HCEC 1CT (cell line): Measurements from ENCODE around the gene PXDN.
A peak's percentile ranks its signal among the peaks of the same experiment; 100 is the strongest.
"Not testable (repeated sequence)": the region's sequence is repeated elsewhere in the genome, so short reads cannot be mapped to it uniquely, and the experiment has no call there.

ENCODE experiments used
- DNase-seq: peaks from one replicate; pipeline ENCODE4 v3.0.0-alpha.2; 2017

The PXDN gene

DNA sequence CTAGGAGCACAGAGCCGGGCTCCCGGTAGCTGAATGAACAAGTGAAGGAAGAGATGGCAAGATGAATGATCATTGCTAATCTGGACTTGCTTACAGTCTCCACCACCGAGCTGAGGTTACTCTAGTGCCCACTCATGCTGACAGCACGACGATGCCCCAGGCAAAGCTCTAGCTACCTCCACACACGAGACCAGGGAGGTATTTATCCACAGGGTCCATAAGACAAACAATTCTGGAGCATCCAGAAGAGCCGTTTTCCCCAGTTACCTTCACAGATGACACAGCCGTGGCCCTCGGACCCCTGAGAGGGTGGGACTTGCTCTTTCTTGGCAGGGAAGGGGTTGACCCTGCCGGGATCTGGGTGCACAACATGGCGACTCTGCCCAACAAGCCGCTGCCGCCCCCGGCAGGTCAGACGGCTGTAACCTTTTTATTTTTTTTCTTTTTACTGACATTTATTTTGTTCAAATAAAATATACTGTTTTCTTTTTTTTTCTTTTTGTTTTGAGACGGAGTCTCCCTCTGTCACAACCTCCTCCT, 120.3 kb downstream of the PXDN start:
- DNase-seq: no peak

DNA sequence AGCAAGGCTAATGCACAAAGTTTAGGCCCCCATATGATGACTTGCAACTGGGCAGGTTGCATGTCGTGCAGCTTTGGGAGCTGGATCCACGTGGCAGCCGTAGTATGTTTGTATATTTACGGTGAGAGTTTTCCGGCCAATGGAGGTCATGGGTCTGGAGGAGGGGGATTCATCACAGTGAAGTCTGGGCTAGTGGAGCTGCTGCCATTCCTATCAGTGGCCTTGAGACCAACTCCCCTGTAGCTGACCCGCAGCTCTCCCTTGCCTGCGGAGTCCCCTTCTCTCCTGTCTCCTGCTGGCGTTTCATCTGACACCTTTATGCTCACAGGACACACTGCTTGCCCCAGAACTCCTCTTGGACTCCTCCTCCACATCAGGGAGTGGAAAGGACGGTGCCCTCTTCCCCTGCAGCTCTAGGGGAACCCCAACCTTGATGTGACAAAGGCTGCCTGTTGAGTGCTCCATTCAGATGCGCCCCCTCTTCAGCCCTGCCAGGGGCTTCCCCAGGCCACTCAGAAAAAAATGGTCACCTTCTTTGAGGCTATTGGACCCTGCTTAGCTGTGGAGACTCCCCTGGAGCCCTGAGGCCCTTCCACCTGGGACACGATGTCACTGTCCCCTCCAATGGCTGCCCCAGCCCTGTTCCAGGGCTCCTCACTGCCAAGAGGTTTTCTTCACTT, 121.7 kb downstream of the PXDN start:
- no peak for DNase-seq

DNA sequence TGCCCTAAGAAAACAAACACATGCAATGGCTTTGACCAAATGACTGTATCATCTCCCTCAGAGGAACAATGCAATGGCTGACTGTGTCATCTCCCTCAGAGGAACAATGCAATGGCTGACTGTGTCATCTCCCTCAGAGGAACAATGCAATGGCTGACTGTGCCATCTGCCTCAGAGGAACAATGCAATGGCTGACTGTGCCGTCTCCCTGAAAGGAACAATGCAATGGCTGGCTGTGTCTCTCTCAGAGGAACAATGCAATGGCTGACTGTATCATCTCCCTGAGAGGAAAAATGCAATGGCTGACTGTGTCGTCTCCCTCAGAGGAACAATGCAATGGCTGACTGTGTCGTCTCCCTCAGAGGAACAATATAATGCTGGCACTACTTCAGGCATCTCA, 122.3 kb downstream of the PXDN start:
- not testable (repeated sequence) for DNase-seq

DNA sequence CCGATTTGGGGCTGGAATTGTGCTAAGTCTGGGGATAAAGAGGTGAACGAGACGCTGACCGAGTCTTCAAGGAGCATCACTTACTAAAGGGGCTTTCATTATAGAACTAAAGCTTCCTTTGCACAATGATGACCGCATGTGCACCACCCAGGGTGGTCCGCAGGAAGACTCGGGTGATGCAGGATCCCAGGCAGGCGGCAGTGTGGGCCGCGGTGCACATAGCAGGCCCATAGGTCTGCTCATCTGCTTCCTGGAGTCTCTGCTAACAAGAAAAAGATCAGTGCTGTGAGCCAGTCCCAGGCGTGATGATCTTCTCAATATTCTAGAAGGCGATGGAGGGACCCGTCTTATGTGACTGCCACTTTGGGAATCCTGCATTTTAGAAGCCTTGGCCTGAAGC, 122.8 kb downstream of the PXDN start:
- DNase-seq: no peak

DNA sequence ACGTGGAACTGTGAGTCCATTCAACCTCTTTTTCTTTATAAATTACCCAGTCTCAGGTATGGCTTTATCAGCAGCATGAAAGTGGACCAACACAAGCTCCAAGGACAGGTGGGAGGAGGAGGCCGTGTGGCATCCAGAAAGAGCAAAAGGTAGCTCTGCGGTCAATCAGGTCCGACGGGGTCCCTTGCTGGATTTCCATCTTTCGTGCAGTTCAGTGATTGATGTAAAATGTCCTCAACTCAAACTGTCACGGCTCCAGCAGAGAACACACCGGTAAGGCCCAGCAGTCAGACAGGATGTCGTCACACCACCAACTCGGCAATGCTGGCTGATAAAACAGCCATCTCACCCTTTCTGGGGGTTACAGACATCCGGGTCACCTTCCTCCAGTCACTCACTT, 123.3 kb downstream of the PXDN start:
- DNase-seq: no peak

DNA sequence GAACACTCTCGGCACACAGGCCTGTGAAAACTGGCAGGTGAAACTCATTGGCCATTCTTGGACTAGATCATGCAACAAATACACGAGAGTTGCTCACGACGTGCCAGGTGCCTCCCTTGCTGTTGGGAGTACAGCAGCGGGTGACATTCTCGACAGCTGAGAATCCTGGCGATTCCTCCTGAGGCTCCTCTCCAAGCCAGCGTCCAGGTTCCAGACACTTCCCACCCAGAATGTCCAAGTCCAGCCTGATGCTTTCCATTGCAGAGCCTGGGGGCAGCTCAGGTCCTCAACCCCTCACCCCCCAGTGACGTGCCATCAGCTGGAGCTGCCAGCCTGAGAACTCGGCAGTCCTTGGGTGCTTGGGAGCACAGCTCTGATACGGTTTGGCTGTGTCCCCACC, 124.2 kb downstream of the PXDN start:
- no peak for DNase-seq

DNA sequence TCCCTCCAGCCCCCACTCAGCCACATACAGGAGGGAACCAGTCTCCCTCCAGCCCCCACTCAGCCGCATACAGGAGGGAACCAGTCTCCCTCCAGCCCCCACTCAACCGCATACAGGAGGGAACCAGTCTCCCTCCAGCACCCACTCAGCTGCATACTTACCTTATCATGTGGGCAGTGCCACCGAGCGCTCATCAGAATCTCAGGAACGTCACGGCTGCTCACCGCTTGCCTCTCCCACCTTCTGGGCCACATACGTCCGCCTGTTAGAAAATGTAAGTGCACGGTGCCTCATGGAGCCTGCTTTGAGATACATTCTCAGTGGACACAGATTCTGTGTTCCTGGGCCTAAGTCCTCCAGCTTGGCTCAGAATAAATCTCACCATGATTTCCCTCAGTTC, 124.8 kb downstream of the PXDN start:
- no peak for DNase-seq

DNA sequence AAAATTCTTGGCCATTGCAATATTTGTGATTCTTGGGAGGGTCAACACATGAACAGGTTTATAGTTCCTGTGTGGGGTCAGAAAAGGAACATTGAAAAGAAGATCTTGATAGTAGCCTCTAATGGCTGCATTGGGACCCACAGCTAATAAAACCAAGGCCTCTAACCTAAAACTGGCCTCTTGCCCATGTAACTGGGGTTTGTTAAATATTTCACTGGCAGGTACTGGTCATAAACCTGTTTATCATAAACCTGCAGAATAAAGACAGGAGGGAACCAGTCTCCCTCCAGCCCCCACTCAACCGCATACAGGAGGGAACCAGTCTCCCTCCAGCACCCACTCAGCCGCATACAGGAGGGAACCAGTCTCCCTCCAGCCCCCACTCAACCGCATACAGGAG, 125.3 kb downstream of the PXDN start:
- no peak for DNase-seq

DNA sequence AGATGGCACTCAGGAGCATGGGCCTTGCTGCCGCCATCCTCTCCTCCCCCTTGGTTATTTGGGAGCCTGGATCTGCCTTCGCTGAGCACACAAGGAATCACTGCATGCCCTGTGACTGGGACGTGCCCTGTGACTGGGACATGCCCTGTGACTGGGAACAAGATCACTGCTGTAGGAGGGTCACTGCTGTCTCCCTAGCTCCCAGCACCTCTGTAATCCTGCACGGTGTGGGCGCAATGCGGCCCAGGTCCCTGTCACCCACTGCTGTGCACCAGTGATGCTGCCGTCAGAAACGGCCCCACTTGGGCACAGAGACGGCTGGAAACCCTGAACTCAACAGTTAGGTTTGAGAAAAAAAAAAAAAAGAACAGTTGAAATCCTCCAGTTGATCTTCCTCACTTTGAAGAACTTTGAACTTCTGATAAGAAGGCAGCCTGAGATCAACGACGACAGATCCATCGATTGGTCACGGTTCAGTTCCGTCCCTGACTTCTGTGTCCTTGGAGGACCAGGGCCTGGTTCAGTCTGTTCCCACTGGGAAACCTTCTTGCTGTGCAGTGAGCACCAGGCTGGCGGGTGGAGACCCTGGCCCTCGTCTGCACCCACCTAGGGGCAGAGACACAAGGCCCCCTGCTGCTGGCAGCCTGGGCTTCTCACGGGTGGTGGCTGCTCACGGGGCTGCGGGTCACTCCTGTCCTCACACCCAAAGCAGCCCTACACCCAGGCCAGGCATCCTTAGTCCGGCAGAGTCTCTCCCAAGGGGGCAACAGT, 125.9 kb downstream of the PXDN start:
- no peak for DNase-seq

DNA sequence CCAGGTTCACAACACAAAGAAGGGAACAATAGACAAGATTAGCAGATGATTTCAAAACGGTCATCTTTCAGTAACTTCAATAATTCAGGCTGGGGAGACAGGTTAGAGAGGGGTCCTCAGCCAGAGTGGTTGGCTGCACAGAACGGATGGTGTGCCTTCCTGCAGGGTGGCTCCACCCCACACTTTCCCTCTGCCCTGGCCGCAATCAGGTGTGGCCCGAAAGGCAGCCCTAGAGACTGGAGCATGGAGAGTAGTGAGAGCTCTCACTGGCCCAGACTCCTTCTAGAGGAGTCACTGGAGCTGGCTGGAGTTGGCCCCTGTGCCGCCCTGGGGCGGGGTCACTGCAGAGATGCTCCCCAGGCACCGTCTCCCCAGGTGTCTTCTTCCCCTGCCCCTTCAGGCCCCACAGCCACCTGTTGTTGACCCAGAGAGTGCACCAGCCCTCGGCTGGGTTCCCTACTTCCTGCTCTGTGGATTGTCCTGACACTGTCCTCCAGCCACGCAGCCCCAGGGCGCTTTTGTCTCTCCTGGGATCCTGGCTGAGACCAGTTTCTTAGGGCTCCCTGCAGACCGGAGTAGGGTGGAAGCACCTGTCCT, 126.8 kb downstream of the PXDN start:
- DNase-seq: no peak

DNA sequence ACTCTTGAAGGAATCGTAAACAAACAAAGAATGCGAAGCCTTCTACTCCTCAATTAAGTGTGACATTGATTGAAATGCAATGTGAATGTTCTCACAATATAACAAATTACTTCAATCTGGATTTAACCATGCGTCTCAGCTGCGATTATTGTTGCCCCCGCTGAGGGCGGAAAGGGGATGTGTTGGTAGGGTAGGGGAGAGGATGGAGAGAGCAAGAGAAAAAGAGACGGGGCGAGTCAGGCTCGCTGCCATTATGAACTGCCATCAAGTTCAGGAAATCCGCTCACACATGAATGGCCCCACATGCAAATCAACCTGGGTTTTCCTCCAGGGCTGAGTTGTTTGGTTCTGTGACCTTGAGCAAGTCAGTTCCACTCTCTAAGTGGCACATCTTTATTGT, 129.8 kb downstream of the PXDN start:
- no peak for DNase-seq

DNA sequence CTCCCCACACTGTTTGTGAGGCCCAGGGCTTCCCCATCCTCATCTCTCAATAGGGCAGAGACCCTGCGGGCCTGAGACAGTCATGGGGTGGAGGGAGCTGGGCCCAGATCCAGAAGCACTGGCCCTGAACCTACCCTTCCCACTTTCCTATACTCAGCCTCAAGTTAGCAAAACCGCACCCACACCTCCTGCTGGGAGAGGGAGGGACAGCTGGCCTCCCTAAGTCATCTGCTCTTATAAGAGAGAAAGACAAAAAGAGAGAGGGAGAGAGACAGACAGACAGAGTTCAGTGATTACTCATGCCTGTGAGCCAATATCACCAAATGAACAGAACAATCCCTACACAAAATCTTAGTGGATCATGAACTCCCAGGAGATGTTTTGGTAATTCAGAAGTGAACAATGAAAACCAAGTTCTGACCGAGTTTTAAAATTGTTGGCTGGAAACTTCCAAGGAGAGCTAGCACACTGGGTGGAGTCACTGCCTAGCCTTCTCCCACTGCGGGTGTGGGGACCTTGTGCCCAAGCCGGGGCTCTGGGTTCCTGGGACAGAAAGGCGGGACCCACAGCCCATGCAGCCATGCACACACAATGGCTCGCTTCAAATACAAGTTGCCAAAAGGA, 130.5 kb downstream of the PXDN start:
- peak; percentile 17 for DNase-seq

DNA sequence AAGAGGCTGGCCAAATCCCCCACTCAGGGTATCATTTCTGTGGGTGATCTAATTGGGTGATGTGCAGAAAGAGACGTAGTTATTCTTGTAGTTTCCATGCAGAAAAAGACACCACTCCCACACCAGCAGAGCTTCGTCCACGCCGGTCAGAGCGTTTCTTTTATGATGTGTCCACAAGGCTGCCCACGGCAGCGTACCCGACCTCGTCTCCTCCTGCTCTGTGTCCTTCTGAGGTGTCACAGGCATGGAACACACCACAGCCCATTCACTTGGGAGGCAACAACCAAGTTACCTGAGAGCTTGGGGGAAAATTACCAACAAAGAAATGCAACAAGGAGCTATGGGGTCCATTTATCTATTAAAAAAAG, 131.3 kb downstream of the PXDN start:
- no peak for DNase-seq

DNA sequence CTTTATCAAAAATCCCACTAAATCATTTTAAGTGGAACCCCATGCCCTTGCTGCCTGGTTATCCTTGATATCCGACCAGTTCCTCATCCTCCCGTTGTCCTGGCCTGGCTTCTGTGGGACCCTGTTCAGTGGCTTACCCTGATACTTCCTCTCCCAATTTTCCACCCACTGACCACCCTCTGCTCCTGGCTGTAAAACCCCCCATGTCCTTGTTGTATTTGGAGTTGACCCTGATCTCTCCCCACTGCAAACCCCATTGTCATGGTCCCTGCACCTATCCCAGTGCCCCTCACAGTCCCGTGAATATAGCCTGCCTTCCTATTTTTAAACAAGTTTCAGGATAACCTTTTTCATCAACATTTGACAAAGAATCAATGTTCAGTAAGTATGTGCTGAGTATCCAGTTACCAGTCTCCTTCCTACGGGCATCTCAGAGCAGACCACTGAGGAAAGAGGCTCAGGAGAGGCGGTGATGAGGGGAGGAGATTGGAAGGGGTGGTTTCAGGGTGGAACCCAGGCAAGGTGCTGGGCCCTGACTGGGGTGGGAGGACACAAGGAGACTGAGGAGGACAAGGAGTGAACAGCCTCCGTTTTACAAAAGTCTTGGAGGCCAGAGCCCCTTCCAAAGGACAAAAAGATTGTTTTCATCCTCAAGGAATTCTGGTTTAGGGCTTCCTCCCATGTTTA, 131.8 kb downstream of the PXDN start:
- no peak for DNase-seq

DNA sequence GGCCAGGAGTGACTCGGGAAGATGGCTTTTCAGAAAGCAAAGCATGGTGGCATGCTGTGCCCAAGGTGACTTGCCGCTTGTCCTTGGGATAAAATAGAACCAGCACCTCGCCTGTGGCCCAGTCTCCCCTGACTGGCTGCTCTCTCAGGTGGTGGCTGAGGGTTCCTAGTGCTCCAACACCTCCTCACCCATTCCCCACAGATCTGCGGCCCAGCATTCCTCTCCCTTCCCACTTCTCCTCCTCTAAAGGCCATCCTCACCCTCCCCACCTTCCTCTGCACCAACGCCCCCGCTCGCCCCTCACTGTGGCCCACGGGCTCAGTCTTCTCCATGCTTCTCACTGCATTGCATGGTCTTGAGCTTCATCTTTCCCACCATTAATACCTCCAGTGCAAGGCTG, 132.4 kb downstream of the PXDN start:
- DNase-seq: no peak

DNA sequence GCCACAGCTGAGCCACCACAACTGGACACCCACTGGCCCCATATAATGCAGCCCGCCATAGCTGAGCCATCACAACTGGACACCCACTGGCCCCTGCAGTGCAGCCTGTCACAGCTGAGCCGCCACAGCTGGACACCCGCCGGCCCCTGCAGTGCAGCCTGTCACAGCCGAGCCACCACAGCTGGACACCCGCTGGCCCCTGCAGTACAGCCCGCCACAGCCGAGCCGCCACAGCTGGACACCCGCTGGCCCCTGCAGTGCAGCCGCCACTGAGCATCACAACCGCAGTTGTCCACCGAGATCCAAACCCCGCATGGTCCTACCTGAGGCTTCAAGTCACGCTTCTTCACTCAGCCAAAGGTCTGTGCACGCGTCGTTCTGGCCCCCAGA, 134.2 kb downstream of the PXDN start:
- no peak for DNase-seq

DNA sequence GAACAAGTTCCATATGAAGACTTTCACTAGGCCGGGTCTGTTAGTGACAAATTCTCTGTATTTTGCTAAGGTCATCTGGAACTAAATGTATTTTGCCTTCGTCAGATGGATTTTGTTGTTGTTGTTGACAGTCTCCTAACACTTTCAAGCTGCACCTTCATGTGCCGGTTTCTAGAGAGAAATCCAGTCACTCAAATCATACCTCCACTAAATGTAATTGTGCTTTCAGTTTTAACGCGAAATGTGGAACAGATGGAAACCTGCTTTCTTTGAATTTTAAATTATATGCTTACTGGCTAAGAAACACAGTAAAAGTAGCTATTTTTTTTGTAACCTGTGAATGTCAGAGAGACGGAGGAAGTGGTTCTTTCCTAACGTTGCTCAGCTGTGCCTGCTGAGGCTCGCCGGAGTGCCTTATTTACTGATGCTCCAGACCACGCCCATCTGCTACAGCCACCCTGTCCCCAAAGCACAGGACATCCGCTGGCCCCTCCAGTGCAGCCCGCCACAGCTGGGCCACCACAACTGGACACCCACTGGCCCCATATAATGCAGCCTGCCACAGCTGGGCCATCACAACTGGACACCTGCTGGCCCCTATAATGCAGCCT, 134.7 kb downstream of the PXDN start:
- DNase-seq: no peak

DNA sequence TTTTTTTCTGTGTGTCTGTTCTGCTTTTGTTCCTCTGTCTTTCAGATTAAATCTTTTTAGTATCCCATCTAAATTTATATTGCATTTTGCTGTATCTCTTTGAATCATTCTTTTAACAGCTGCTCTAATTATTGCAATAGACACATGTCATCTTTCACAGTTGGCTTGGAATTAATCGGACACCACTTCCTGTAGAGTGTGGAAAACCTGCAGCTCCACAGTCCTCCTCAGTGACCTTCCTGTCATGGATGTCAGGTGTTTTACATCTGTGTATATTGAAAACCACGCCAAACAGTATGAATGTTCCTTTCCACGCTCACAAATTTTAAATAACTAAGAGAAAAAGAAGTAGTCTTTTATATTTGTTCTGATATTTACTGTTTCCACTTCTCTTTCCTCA, 135.3 kb downstream of the PXDN start:
- DNase-seq: no peak

DNA sequence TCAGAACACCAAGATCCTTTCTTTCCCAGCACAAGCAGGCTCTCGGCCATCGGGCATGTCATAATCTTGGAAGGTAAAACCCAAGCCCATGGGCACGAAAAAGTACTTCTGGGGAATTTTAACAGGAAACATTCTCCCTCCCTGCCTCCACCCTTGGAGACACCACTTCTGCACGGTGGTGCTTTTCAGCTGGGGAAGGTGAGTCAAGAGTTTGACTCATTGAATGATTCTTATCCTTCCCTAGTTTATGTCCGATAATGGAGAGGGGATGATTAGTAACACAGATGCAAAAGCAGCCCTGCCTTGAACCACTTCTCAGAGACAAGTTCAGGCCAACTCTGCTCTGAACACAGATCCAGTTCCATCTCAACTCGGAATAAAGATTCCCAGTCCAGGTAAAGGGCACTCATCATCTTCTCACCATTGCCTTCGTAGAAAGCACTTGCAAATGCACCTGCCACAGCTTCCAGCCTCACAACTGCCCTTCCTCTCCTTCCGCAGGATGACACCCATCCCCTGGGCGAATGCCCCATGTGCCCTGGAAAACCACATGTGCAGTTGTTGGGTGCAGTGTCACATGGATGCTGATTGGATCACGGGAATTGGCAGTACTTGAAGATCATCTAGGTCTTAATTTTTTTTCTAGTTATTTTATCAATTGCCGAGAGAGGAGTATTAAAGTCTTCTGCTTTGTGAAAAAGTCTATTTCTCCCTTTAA, 136.2 kb downstream of the PXDN start:
- DNase-seq: peak; percentile 18

DNA sequence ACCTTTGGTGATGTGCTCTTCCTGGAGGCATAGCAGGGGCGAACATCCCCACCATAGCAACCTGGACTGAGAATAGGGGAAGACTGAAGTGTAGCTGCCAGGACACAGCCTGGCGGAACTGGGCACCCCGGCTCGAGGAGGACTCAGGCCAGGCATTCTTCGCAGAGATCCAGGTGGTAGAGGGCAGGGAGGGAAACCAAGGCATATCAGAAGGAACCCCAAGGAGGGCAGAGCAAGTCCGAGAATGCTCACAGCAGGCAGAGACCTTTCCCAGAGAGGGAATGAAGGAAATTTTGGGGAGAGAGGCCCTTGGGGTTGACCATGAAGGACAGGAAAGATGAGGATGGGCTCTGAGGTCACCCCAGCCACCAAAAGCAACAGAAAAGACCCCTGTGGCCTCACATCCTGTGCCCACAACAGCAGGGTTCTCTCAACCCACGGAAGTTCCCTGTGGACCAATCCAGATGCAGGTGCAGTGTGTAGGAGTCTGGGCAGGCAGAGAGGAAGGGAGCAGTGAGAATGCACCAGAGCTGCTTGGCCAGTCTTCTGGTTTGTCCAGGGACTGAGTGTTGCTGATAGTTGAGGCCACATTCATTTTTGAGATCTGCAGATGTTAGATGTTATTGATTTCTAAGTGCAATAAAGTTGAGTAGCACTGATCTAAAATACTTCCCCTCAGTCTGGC, 136.9 kb downstream of the PXDN start:
- DNase-seq: no peak
